ENCODE data around the gene COQ9.
A peak's percentile ranks its signal among the peaks of the same experiment; 100 is the strongest.
"Not testable (repeated sequence)": the region's sequence is repeated elsewhere in the genome, so short reads cannot be mapped to it uniquely, and the experiment has no call there.

Gene COQ9

GRCh38 chr16:57427307-57427706, 20.0 kb upstream of the COQ9 start:
- DNase-seq (ENCODE audit: low spot score): no peak

DNA sequence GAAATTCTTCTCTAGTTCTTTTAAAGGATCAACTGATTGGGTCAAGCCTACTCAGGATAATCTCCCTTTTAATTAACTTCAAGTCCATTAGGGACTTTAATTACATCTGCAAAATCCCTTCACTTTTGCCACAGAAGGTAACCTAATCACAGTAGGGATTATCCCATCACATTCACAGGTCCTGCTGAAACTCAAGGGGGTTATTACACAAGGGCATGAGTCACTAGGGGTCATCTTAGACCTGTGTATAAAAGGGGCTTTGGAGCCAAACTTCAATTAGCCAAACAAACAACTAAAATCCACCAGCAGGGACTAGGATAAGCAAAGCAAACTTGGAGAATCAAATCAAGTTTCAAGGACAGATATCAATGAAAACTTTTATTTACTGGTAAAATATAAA, 19.5 kb upstream of the COQ9 start:
- no peak for DNase-seq (ENCODE audit: low spot score)

DNA sequence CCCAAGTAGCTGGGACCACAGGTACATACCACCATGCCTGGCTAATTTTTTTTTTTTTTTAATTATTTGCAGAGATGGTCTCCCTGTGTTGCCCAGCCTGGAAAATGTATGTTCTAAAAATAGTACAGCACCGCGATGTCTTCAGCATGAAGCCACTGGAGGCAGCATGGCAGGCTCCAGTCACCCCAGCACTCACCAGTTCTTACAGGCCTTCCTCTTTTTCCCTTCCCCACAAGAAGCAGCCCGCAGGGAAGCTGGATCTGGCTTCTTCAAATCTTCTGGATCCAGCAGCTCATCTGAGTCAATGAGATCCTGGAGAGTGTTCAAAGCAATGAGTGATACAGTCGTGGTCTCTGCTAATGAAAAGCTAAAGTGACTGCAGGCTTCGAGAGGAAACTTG, 16.3 kb upstream of the COQ9 start:
- no peak for DNase-seq (ENCODE audit: low spot score)

DNA sequence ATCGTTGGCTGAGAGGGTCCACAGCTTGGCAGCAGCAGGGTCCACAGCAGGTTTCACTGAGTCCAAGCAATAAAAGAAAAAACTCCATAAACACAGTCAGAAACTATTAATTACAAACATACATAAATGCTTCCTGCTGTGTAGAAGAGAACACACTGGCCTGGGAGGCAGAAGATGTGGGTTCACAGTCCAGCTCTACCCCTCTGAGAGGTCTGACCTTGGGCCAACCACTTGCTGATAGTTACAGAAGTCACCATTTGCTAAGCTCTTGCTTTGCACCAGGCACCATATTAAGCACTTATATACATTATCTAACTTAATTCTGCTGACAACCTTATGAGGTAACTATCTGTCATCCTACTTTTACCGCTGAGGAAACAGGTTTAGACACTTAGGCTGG, 14.8 kb upstream of the COQ9 start:
- DNase-seq (ENCODE audit: low spot score): no peak

DNA sequence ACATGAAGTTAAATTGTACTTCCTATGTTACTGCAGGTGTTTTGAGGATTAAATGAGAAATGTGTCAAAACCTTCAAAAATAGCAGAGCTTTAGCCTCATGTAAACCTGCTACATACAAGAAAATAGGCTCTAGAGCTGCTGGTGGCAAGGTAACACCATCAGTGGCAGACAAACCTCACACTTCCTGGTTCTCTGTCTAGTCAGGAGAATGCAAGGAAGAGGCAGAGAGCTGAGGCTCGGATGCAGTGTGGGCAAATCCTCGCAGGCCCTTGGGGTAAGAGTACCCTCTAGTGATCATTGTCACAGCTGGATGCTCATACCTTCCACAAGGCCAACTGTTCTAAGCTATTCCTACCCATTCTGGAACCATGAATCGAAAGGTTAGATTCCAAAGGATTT, 14.3 kb upstream of the COQ9 start:
- DNase-seq (ENCODE audit: low spot score): no peak

- DNase-seq (ENCODE audit: low spot score): no peak
Observed at GRCh38 chr16:57434003-57434402, 13.3 kb upstream of the COQ9 start.

DNA sequence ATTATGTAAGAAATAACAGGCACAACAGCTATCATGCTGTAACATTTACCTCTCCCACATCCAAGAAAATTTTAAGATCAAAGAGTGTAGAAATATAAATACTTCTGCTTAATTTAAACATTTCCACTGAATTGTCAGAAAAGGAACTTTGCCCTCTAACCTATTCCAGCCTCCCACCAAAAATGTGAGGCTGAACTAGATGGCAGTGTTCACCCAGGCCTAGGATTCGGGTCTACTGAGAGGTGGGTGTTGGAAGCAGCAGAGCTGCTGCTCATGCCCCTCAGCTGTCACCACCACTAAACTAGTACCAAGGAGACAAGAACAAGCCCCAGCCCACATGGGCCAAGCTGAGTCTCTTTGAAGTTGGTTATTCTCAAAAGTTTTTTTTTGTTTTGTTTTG, 11.4 kb upstream of the COQ9 start:
- DNase-seq (ENCODE audit: low spot score): no peak

DNA sequence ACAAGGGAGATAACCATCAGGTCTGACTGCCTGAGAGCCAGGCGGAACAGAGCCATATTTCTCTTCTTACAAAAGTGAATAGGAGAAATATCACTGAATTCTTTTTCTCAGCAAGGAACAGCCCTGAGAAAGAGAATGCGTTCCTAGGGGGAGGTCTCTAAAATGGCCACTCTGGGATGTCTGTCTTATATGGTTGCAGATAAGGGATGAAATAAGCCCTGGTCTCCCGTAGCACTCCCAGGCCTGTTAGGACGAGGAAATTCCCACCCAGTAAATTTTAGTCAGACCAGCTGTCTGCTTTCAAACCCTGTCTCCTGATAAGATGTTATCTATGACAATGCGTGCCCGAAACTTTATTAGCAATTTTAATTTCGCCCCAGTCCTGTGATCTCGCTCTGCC, 7.3 kb upstream of the COQ9 start:
- DNase-seq (ENCODE audit: low spot score): not testable (repeated sequence)

GRCh38 chr16:57440551-57440950, 6.7 kb upstream of the COQ9 start:
- DNase-seq (ENCODE audit: low spot score): not testable (repeated sequence)

DNA sequence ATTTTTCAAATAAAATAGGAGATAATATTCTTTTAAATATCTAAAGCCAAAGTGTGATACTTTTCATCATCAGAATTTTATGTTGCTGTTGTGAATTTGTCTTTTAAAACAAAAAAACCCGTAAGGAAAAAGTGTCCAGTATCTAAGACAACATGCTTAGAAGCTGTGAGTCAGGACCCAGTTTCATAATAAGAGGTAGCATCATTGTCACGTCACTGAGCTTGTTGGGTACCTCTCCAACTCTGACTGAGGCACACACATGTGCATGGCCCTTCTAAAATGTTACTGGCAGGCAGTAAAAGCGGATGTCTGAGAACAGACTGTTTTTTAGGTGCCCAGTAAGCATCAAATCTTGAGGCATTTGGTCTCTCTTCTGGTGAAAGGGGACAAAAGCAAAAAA, 2.6 kb upstream of the COQ9 start:
- no peak for DNase-seq (ENCODE audit: low spot score)

- no peak for DNase-seq (ENCODE audit: low spot score)
Observed at GRCh38 chr16:57445510-57445909, 1.8 kb upstream of the COQ9 start.

GRCh38 chr16:57446531-57447185, 621 bp upstream of the COQ9 start:
- peak; percentile 15 for DNase-seq (ENCODE audit: low spot score)

DNA sequence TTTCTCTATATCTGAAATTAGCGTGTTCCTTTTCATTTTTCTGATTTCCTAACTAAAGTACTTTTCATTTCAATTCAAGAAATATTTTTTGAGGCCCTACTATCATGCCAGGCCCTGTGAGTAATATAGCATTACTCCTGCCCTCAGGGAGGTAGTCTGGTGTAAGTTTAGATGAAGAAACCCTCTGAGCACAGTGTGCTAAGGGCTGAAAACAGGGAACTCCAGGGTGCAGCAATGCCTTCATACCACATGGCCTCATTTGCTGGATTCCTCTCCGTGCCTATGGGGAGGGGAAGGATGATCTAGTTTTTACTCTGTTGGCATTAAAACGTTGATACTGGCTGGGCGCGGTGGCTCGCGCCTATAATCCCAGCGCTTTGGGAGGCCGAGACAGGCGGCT, 4.7 kb downstream of the COQ9 start:
- no peak for DNase-seq (ENCODE audit: low spot score)

DNA sequence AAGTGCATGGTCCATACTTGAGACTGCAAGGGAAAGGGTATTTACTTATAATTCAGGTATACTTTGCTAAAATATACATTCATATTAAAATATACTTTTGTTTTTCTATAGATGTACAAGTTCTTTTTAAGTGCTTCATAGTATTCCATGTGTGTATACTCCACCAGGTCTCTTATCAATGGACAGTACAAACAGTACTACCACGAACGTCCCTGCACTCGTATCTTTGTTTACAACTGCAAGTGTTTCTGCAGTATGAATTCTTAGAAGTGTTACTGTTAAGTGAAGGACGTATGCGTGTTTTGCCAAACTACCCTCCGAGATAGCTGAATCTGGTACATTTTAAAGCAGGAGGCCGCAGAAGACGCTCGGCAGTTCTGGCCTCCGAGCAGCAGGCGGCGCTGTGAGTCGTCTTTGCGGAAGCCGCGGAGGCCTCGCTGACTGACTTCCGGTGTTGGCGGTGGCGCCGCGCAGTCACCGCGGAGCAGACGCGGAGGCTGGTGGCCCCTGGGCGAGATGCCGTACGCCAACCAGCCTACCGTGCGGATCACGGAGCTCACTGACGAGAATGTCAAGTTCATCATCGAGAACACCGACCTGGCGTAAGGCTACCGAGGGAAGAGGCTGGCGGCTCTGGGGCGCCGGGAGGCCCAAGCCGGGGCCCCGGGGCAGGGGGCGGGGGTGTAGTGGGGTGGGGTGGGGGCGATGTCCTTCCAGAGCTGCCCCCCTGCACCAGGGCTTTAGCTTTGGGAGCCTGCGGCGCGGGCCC, 15.1 kb downstream of the COQ9 start, which contains the start of gene POLR2C:
Gene POLR2C (plus strand): TSS at position 471 of the 769 bp plus-strand sequence. CDS start 46 bp downstream, at position 517.
- DNase-seq (ENCODE audit: low spot score): peak; percentile 58

- DNase-seq (ENCODE audit: low spot score): no peak
Observed at GRCh38 chr16:57462978-57463362, 15.7 kb downstream of the COQ9 start.

- DNase-seq (ENCODE audit: low spot score): no peak
Observed at GRCh38 chr16:57464523-57464922, 17.2 kb downstream of the COQ9 start.

GRCh38 chr16:57468346-57468745, 21.1 kb downstream of the COQ9 start:
- no peak for DNase-seq (ENCODE audit: low spot score)

DNA sequence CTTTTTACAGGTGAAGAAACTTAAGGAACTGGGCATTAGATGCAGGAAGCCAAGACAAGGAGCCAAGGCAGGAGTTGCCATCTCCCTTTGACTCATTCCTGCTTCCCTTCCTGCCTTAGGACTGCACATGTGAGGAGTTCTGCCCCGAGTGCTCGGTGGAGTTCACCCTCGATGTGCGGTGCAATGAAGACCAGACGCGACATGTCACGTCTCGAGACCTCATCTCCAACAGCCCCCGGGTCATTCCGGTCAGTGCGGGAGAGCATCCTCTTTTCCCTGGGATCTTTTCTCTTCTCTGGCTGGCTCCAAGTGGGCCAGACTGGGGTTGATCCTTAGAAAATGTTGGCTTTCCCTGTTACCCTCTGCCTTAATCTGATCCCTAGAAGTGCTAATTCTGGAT, 21.8 kb downstream of the COQ9 start:
- DNase-seq (ENCODE audit: low spot score): no peak

GRCh38 chr16:57469917-57470470, 22.7 kb downstream of the COQ9 start:
- DNase-seq (ENCODE audit: low spot score): no peak

GRCh38 chr16:57470711-57471110, 23.4 kb downstream of the COQ9 start:
- no peak for DNase-seq (ENCODE audit: low spot score)

GRCh38 chr16:57471209-57471608, 23.9 kb downstream of the COQ9 start:
- no peak for DNase-seq (ENCODE audit: low spot score)

DNA sequence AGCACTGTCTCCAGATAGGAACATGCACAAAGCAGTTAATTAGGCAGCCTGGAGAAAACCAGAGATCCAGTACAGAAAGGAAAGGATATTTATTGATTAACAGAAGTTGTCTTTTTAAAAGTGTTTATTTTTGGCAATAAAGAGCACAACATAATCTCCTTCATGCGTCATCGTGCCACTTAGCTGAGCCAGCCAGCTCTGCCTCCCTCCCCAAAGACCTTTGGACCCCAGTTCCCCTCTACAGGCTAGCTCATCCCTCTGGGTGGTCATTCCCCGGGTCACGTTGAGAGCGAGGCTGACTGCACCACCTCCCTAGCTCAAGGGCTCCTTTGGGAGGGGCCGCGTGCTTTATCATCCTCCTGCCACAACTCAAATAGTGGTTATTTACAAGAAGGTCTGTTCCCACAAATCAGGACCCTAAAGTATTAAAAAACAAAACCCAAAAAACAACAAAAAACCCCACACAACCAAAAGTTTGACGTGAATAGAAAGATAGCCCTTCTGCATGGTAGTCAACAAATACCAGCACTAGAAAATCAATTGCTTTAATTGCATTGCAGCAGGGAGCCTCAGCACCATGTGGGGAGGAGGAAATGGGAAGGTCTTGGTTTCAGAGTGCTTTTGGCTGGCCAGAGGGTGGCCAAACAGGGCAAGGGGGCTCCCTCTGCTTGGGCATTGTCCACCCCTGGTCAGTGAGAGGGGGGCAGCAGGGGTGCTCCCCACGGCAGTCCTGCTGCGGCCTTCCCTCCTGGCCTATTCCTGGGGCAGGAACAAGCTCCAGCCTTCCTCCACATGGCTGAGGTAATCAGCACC, 24.8 kb downstream of the COQ9 start:
- no peak for DNase-seq (ENCODE audit: low spot score)

DNA sequence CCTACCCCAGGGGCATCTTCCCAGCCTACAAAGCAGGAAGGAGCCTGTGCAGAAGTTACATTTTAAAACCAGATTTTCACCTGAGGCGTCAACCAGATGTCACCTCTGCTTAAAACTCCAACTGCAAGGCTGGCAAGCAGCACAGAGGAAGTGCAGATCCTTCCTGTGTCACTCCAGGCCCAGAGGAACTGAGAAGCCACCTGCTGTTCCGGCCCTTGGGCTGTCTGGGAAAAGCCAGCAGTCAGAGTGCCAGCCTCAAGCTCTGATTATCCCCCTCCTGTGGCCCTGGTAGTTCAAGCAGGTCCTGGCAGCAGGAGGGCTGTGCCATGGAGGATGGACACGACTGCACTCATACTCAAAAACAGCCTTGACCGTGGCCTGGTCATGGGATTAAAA, 25.4 kb downstream of the COQ9 start:
- no peak for DNase-seq (ENCODE audit: low spot score)

Data from pons (tissue), 1 donor.